NCI-H128 (cell line): ENCODE results near the gene PLOD1.

Experiments
- DNase-seq: peaks from one replicate; lab custom pipeline; 2025; ENCODE audit not compliant: unreplicated experiment; lab: John Stamatoyannopoulos, UW

Gene PLOD1

GRCh38 chr1:11977625-11978024 lies 43.1 kb downstream of the PLOD1 start:
- no peak for DNase-seq

GRCh38 chr1:11978301-11978700 lies 43.8 kb downstream of the PLOD1 start:
- DNase-seq, result no peak

GRCh38 chr1:11979028-11979850 lies 44.7 kb downstream of the PLOD1 start:
- peak; percentile 62 for DNase-seq

DNA sequence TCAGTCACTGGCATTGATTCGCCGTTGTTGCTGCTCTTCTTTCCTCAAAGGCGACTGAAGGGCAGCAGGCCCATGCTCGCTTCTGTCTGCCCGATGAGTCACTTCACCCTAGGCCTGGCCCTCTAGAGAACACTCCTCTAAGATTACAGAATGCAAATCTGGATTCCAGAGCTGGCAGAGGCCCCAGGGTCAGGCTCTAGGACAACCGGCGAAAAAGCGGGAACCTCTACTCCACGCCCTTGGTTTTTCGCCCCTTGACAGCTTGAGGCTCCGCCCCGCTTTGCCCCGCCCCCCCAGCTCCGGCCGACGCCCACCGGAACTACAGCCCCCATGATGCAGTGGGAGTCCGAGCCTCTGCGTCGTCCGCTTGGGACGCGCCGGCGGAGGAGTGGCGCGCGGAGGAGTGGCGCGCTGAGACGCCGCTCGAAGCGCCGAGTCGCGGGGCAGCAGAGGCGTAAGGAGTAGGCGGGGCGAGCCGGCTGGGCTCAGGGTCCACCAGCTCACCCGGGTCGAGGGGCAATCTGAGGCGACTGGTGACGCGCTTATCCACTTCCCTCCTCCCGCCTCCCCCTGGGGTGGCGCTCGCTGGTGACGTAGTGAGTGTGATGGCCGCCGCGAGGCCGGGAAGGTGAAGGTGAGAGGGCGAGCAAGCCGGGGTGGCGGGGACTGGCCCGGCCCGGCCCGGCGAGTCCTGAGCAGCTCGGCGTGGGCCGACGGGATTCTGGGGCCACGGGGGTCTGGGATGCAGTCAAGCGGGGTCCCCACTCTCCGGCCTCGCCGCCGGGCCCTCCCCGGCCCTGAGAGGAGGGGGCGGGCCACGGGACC lies 45.5 kb downstream of the PLOD1 start, which contains the start of gene MFN2:
MFN2 (plus strand) TSS at position 594 of the 825 bp plus-strand sequence. CDS start 8,725 bp downstream, outside the sequence.
- DNase-seq, result peak; percentile 96

DNA sequence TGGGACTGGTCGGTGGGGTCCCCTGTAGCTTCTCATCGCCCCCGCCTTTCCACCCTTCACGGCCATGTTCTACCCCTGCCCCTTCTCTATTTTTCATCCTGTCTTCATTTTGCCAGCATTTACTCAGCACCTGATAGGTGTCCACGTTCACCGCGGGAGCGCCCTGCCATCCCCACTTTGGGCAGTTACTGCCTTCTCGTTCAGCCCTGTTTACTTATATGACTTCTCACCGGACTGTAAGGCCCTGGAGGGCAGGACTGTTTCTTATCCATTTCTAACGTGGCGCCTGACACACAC lies 46.1 kb downstream of the PLOD1 start:
- DNase-seq, result no peak

DNA sequence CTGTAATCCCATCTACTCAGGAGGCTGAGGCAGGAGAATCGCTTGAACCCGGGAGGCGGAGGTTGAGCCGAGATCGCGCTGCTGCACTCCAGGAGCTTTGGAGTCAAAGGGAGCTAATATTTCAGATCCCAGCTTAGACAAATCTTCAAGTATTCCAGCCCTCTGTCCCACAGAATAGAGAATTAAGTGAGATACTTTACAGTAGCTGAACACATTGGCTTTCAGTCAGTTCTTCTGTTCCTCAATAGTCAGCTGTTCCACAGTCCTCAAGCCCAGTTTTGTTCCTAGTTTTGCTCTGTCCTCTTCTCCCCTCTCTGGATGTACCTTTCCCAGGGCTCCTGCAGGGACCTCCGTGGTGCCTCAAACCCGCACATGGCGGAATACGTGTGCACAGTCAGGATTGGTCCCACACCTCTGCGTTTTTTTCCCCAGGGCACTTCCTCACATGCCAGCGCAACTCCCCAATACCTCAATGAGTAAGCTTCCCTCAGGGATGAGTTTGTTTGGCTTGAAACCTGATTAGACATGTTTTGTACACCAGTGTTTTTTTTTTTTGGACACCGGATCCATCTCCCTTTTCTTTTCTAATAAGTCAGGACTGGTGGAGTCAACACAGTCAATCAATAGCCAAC lies 47.0 kb downstream of the PLOD1 start:
- no peak for DNase-seq

DNA sequence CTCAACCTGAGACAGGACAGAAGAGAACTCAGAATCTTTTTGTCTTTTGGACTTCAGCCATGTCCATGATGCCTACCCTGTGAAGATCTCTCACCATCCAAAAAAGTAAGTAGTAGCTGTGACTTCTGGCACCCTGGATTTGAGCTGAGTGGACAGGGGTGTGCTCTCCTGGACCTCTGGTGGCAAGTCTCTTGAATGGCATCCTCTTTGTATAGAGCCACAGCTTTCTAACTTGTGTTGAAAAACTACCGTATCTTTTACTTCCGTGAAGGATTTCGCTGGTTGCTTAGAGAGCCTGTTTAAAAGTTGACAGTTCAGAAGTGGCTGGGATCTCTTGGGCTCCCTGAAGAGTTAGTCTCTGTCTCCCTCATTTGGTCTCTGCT lies 47.5 kb downstream of the PLOD1 start:
- no peak for DNase-seq

DNA sequence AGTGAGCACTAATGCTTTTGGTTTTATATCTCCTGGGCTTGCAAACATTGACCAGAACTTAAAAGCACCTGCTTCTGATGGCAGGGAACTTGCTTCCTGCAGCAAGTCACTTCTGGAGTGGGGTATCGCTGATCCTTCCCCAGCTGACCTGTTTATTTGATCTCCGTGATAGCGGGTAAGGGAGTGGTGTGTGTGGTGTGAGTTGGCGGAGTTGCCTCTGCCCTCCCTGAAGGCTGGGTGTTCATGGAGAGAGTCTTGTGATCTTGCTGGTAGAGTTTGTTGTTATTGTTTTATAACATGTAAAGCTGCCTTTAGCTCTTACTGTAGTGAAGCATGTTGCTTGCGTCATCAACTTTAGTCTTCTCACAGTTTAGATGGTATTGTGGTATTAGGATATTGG lies 49.6 kb downstream of the PLOD1 start:
- DNase-seq, result no peak

DNA sequence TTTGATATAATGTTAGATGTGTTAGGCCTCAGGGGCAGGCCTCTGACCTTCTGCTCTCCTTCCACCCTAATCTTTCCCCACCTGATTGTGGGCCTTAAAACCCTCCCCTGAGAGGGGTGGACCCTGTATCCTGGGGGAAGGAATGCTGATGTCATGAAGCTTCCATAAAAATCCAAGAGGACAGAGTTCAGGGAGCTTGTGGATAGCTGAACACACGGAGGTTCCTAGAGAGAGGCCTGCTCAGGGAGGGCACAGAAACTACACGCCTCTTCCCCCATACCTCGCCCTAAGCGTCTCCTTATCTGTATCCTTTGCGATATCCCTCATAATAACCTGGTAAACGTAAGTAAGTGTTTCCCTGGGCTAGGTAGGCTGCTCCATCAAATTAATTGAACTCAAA lies 50.1 kb downstream of the PLOD1 start:
- no peak for DNase-seq

DNA sequence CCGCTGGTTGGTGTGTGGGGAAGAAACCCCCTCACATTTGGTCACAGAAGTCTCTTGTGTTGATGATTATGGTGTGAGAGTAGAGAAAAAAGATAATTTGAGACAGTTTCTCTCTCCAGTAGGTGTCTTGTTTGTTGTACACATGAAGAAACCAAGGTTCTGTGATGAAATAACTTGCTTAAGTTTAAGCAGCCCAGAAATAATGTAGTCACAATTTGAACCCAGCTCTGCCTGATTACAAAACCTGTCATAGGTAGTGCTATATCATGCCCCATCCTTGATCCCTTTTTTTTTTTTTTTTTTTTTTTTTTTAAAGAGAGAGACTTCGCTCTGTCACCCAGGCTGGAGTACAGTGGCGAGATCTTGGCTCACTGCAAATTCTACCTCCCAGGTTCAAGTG lies 50.7 kb downstream of the PLOD1 start:
- no peak for DNase-seq

DNA sequence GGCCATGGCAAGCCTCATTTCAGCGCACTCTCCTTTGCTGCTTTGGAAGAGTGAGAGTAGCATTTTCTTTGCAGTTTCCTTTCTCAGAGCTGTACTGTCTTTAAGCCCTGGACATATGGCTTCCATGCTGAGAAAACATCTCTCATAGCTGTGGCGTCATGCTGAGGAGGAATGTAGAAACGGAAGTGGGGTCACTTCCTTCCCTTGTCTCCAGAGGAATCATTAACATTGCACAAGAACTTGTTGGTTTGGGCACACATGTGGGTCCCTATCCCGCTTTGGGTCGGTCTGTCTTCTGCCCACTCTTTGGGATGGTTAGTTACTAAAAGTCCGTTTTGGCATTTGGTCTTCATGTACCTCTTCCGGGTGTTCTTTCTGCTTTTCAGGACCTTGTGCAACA lies 51.3 kb downstream of the PLOD1 start:
- DNase-seq, result no peak

DNA sequence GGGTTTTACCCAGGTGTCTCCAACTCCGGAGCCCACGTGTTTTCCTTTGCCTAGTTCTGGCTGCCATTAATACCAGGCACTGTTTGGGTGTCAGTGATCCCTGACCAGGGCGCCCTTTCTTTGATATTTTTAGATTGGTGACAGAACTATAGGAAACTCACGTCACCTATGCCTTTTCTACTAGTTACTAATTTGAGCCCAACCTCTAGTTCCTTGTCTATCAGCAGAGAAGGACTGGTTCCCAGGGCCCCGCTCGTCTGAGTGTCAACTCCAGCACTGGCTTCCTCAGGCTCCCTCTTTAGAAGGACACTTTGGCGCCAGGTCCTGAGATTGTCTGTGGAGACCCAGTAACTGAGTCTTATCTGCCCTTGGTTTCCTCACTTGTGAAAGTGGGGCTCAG lies 55.2 kb downstream of the PLOD1 start:
- DNase-seq, result no peak

DNA sequence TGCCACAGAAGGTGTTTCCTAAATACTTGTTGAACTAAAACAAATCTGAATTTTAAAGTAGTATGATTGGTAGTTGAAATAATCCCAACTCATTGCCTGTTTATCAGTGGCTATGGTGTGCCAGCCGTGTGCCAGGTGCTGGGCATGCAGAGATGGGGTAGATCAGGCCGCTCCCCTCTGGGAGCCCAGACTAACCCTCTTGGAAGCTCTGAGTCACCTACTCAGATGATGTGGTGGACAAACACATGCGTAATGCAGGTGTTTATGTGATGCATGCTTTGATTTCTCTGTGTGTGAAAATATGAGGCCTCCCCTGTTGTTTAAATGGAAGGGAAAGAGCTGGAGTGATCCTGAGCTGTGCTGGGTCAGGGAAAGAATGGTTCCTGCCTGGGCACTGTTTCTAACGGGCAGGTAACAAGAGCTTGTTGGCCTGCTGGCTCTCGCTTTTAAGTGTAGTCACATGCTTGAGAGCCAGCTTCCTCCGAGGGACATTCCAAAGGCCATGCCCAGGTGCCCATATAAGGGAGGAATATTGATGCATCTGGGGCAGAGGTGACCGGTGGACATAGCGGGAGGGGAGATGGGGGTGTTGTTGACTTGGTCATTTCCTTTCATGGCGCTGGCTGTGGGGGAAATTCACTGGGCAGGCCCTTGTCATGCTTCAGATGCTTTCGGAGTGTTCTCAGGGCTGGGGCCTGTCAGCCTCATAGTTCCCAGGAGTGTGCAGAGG lies 56.0 kb downstream of the PLOD1 start:
- DNase-seq, result no peak

- DNase-seq, result no peak
Measured at GRCh38 chr1:11991969-11992676, 57.6 kb downstream of the PLOD1 start.

- DNase-seq, result no peak
Measured at GRCh38 chr1:11997081-11997850, 62.7 kb downstream of the PLOD1 start.

DNA sequence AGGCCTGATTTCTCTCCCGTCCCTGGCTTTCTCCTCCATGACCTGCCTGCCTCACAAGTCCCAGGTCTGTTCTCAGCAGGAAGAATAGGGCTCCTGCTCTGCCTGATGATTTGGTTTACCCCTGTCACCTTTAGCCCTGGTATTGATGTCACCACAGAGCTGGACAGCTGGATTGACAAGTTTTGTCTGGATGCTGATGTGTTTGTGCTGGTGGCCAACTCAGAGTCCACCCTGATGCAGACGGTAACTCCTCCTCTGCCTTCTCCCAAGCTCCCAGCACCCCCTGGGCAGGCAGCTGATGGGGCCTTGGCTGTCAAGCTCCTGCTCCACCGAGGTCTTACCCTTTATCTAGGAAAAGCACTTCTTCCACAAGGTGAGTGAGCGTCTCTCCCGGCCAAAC lies 64.1 kb downstream of the PLOD1 start:
- DNase-seq, result no peak

GRCh38 chr1:11999236-11999635 lies 64.7 kb downstream of the PLOD1 start:
- DNase-seq, result no peak

DNA sequence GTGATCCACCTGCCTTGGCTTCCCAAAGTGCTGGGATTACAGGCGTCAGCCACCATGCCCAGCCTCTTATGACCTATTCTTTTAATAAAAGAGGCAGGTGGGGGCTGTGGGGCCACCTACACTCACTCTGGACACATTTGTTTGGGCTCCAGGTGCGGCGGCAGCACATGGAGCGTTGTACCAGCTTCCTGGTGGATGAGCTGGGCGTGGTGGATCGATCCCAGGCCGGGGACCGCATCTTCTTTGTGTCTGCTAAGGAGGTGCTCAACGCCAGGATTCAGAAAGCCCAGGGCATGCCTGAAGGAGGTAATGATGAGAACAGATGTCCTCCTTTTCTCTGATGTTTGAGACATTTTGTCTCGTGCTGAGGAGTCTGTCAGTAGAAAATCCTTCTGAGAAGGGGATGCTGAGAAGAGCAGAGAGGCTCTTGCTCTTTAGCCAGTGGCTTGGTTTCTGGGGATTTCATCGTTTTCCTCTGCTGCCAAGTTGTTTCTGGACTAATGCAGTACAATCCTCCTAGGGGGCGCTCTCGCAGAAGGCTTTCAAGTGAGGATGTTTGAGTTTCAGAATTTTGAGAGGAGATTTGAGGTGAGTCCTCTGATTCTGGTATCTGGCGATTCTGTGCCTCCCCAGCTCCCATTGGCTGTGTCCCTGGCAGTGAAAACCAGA lies 66.9 kb downstream of the PLOD1 start:
- DNase-seq, result no peak

- no peak for DNase-seq
Measured at GRCh38 chr1:12001996-12002493, 67.5 kb downstream of the PLOD1 start.
